MM.1S (cell line): ENCODE data around the gene CEP350.

Experiments used
- DNase-seq: peaks from one replicate; pipeline ENCODE4 v3.0.0-alpha.2; 2015
- H2AFZ ChIP-seq: fragments of 300-600 bp; sonication (generic); 2 replicates; pipeline ENCODE4 v1.6.0; 2016; ENCODE audit warnings: antibody characterized with exemption, low read length
- H3F3A ChIP-seq: fragments of 300-600 bp; sonication (generic); 2 replicates; pipeline ENCODE4 v1.6.1; 2016; ENCODE audit warnings: mild to moderate bottlenecking, antibody characterized with exemption, low read length, moderate library complexity, mixed read lengths; ENCODE audit not compliant: insufficient read depth
- H3K27ac ChIP-seq: fragments of 300-600 bp; sonication (generic); 2 replicates; pipeline ENCODE4 v1.5.1; 2016; ENCODE audit warnings: mild to moderate bottlenecking, low read length
- H3K27me3 ChIP-seq: fragments of 300-600 bp; sonication (generic); replicated peaks from 2 replicates; pipeline ENCODE4 v1.6.0; 2016; ENCODE audit warnings: low read length; ENCODE audit not compliant: insufficient read depth
- H3K36me3 ChIP-seq: fragments of 300-600 bp; sonication (generic); replicated peaks from 2 replicates; pipeline ENCODE4 v1.6.1; 2016; ENCODE audit warnings: mild to moderate bottlenecking, low read length, mixed read lengths; ENCODE audit not compliant: insufficient read depth
- H3K4me1 ChIP-seq: fragments of 300-600 bp; sonication (generic); 2 replicates; pipeline ENCODE4 v1.6.1; 2016; ENCODE audit warnings: low read length, mixed read lengths
- H3K4me2 ChIP-seq: fragments of 300-600 bp; sonication (generic); 2 replicates; pipeline ENCODE4 v1.6.0; 2016; ENCODE audit warnings: low read depth, low read length
- H3K4me3 ChIP-seq: fragments of 300-600 bp; sonication (generic); 2 replicates; pipeline ENCODE4 v1.5.1; 2016; ENCODE audit warnings: low read length, mixed read lengths
- H3K79me2 ChIP-seq: fragments of 300-600 bp; sonication (generic); 2 replicates; pipeline ENCODE4 v1.6.1; 2016; ENCODE audit warnings: mixed run types, low read length, mixed read lengths
- H3K9ac ChIP-seq: fragments of 300-600 bp; sonication (generic); 2 replicates; pipeline ENCODE4 v1.6.1; 2016; ENCODE audit warnings: low read length, mixed read lengths
- H3K9me2 ChIP-seq: fragments of 300-600 bp; sonication (generic); replicated peaks from 2 replicates; pipeline ENCODE4 v1.6.1; 2016; ENCODE audit warnings: mild to moderate bottlenecking, low read length, mixed read lengths; ENCODE audit not compliant: insufficient read depth
- H3K9me3 ChIP-seq: fragments of 300-600 bp; sonication (generic); replicated peaks from 2 replicates; pipeline ENCODE4 v1.6.1; 2016; ENCODE audit warnings: mild to moderate bottlenecking, low read length, mixed read lengths; ENCODE audit not compliant: insufficient read depth
- H4K20me1 ChIP-seq: fragments of 300-600 bp; sonication (generic); 2 replicates; pipeline ENCODE4 v1.6.1; 2016; ENCODE audit warnings: mild to moderate bottlenecking, low read length, moderate library complexity, mixed read lengths; ENCODE audit not compliant: insufficient read depth
- EZH2 ChIP-seq: fragments of 300-600 bp; sonication (generic); optimal IDR thresholded peaks from 2 replicates; pipeline ENCODE3; 2017; ENCODE audit warnings: low read depth, mild to moderate bottlenecking, antibody characterized with exemption, low read length, mixed read lengths
- EZH2phosphoT487 ChIP-seq: fragments of 300-600 bp; sonication (generic); IDR thresholded peaks from 2 replicates; pipeline ENCODE4 v1.6.1; 2018; ENCODE audit warnings: antibody characterized with exemption, low read length
- TF ChIP-seq, protein P1 (sequence below): fragments of 300-600 bp; sonication (generic); IDR thresholded peaks from 2 replicates; pipeline ENCODE4 v1.5.1; 2016; ENCODE audit warnings: antibody characterized with exemption, low read length, mixed read lengths

The CEP350 gene

DNA sequence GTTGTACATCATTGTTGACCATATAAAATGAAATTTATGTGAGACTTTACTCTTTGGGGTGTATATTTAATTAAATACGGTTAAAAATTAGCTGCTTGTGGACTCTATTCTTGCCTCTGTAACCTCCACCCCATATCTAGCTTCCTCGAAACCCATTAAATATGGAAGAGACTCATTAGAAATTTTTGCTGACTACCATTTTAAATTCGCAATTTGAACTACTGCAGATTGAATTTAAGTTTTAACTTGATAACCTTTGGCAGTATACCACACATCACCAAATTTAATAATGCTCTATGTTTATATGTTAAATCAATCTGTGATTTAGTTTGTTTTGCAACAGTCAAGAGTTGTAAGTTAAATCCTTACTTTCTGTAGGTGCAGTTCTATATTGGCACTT, 111.5 kb downstream of the CEP350 start:
- Histone ChIP-seq H3K4me3 (no peak overlapping the region), H3K27me3 (no peaks in the 10 kb centered on the region), H3K4me2 (no peak overlapping the region), H3K4me1 (no peaks in the 10 kb centered on the region), H3K79me2 (no peaks in the 10 kb centered on the region), H3F3A (no peaks in the 10 kb centered on the region), H3K27ac (no peak overlapping the region), H2AFZ (no peak overlapping the region), H3K36me3 (peaks cover 25% of the 10 kb centered on the region; the same call in 1 of the 2 replicates), H4K20me1 (no peaks in the 10 kb centered on the region), H3K9ac (no peak overlapping the region), H3K9me2 (no peaks in the 10 kb centered on the region), H3K9me3 (no peaks in the 10 kb centered on the region)
- no peak for TF ChIP-seq EZH2phosphoT487
- TF ChIP-seq EZH2, result no peak
- TF ChIP-seq, protein P1, sequence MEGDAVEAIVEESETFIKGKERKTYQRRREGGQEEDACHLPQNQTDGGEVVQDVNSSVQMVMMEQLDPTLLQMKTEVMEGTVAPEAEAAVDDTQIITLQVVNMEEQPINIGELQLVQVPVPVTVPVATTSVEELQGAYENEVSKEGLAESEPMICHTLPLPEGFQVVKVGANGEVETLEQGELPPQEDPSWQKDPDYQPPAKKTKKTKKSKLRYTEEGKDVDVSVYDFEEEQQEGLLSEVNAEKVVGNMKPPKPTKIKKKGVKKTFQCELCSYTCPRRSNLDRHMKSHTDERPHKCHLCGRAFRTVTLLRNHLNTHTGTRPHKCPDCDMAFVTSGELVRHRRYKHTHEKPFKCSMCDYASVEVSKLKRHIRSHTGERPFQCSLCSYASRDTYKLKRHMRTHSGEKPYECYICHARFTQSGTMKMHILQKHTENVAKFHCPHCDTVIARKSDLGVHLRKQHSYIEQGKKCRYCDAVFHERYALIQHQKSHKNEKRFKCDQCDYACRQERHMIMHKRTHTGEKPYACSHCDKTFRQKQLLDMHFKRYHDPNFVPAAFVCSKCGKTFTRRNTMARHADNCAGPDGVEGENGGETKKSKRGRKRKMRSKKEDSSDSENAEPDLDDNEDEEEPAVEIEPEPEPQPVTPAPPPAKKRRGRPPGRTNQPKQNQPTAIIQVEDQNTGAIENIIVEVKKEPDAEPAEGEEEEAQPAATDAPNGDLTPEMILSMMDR, result no peak
- no peak for DNase-seq

DNA sequence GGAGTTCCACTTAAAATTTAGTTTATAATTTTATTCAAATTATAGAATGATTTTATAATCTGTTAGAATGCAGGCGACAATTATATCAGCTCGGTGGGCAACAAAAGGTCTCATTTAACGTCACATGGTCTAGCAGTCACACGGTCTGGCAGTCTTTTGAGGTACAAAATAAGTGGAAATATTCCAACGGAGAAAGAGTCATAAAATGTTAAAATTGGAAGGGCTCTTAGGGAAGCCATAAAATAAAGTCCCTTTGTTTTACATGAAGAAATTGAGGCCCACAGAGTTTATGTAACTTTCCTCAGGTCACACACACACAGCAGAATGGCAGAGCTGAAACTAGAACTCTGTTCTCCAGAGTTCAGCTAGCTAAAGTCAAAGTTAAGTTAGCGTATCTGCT, 115.7 kb downstream of the CEP350 start:
- Histone ChIP-seq H3K9me2 (no peaks in the 10 kb centered on the region), H3K27me3 (no peaks in the 10 kb centered on the region), H3K9me3 (no peaks in the 10 kb centered on the region), H3K9ac (no peak overlapping the region), H3K4me3 (no peak overlapping the region), H3K4me1 (no peaks in the 10 kb centered on the region), H3K4me2 (no peak overlapping the region), H3K79me2 (no peaks in the 10 kb centered on the region), H3K27ac (no peak overlapping the region), H3F3A (no peaks in the 10 kb centered on the region), H3K36me3 (peaks cover 14% of the 10 kb centered on the region), H4K20me1 (no peaks in the 10 kb centered on the region), H2AFZ (no peak overlapping the region)
- TF ChIP-seq EZH2phosphoT487 (no peak), EZH2 (no peak)
- TF ChIP-seq, protein P1, result no peak
- no peak for DNase-seq

DNA sequence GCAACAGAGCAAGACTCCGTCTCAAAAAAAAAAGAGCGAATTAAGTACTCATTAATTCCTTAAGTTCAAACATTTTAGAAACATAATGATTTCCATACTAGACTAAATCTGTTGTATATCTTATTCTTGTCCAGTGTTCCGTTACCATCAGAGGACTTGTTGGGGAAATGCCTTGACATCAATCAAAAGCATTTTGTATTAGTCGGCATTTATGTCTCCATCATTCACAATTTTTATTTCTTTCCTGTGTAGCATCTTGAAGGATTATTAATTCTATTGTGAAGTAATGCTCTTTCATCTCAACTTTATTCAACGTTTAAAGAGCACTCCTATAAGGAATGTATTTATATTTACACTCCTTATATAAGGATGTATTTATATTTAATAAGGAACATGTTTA, 117.1 kb downstream of the CEP350 start:
- H3K36me3 ChIP-seq, result peaks cover 16% of the 10 kb centered on the region
- no peak for DNase-seq
- no peak overlapping the region for H2AFZ ChIP-seq
- no peaks in the 10 kb centered on the region for H3K79me2 ChIP-seq
- H3K9ac ChIP-seq, result no peak overlapping the region
- H3K4me3 ChIP-seq, result no peak overlapping the region
- no peak overlapping the region for H3K4me2 ChIP-seq
- H3K4me1 ChIP-seq, result no peaks in the 10 kb centered on the region
- H3K27me3 ChIP-seq, result no peaks in the 10 kb centered on the region
- no peaks in the 10 kb centered on the region for H4K20me1 ChIP-seq
- H3F3A ChIP-seq, result no peaks in the 10 kb centered on the region
- no peaks in the 10 kb centered on the region for H3K9me3 ChIP-seq
- H3K27ac ChIP-seq, result no peak overlapping the region
- H3K9me2 ChIP-seq, result no peaks in the 10 kb centered on the region
- TF ChIP-seq, protein P1, result no peak
- TF ChIP-seq EZH2 (no peak), EZH2phosphoT487 (no peak)
